Ovary (tissue), 9 donors: ENCODE results near the gene MYO1E. TPM values are rescaled to one million over a fixed set of nuclear protein-coding genes. Genes with fewer than 3 reads are reported as not detected.
"Not testable (repeated sequence)": the region's sequence is repeated elsewhere in the genome, so short reads cannot be mapped to it uniquely, and the experiment has no call there.

Experiments
- DNase-seq, 5 donors: peaks; one replicate each; pipeline ENCODE4 v3.0.0-alpha.2; 2019 to 2020
- H3K27ac ChIP-seq, 2 donors: fragments of 200-600 bp; one replicate each; pipeline versions ENCODE4 v1.5.1 to v1.8.0; 2019 to 2022
- H3K27me3 ChIP-seq: fragments of 200-600 bp; one replicate; pipeline ENCODE4 v1.8.0; 2022
- H3K36me3 ChIP-seq: fragments of 200-600 bp; sonication (generic); one replicate; pipeline ENCODE4 v1.5.1; 2019
- H3K4me1 ChIP-seq: one replicate; pipeline ENCODE4 v1.8.1; 2013; ENCODE audit warnings: mild to moderate bottlenecking, moderate library complexity; ENCODE audit not compliant: insufficient read depth
- H3K4me3 ChIP-seq: fragments of 200-600 bp; sonication (generic); one replicate; pipeline ENCODE4 v1.5.1; 2017
- H3K9me3 ChIP-seq, 2 donors: fragments of 200-600 bp in 1 of 2; sonication (generic) in 1 of 2; one replicate each; pipeline versions ENCODE4 v1.5.1 to v1.8.1; 2013 to 2019; ENCODE audit warnings: mild to moderate bottlenecking in 1 of 2, moderate library complexity in 1 of 2
- CTCF ChIP-seq, 3 donors: fragments of 450-650 bp in 2 of 3; fragments of 200-600 bp in 1 of 3; IDR thresholded peaks; one replicate each; pipeline versions ENCODE4 v1.5.1 to v1.8.0; 2016 to 2022; ENCODE audit warnings: antibody characterized with exemption in 3 of 3, mild to moderate bottlenecking in 1 of 3
- EP300 ChIP-seq: sonication (generic); formaldehyde crosslinking; IDR thresholded peaks from one replicate; pipeline ENCODE4 v1.6.1; 2017; ENCODE audit warnings: antibody characterized with exemption
- POLR2A ChIP-seq: fragments of 450-650 bp; IDR thresholded peaks from one replicate; pipeline ENCODE4 v1.6.1; 2017; ENCODE audit warnings: antibody characterized with exemption, mild to moderate bottlenecking, moderate library complexity
- WGBS, 3 donors: extraction: QIAGEN DNeasy Blood & Tissue Kit in 1 of 3; methylation state at CpG; one replicate each; pipeline versions ENCODE4 v1.1.5 to v1.1.7; 2013 to 2017; 5-methylcytosine and 5-hydroxymethylcytosine counted together
- intact Hi-C, 4 donors: fragments of 100-400 bp; cut with DNase I; formaldehyde crosslinking; loops; one replicate each; pipeline versions ENCODE4 v1.11.0 to v1.15.1; 2022 to 2023
- polyA plus RNA-seq, 2 donors: library from polyadenylated mRNA; stranded (reverse); fragments of 200-250 nt in 1 of 2; fragments of 350-450 nt in 1 of 2; fragmentation: Illumina TruSeq in 1 of 2; extraction: RNeasy Lipid Tissue Mini Kit (QIAGEN cat#74804) in 1 of 2; gene quantifications; one replicate each; pipeline ENCODE4 v1.2.3, GENCODE V29; 2013 to 2014
- total RNA-seq, 7 donors: library from RNA; depleted of rRNA in 2 of 7; stranded (reverse); fragments of >200 nt in 2 of 7; fragmentation: NEBNext Ultra II Directional in 3 of 7; extraction: Animal tissue kit (Norgen Biotek cat#: 25700) in 3 of 7; gene quantifications; one replicate each; pipeline versions ENCODE4 v1.1.0 to v1.2.4, GENCODE V29; 2016 to 2023
- donor health status: DM: no; HTN: no; CAD: no; lungs with moderate emphysema.
- donor health status: DM: no; HTN: no; CAD: no.
- donor health status: Bipolar disorder and iron deficiency.
- donor health status: DM: yes; HTN: yes; CAD: no.
- donor health status: DM: no; HTN: no; CAD: no.
- donor health status: DM: yes; HTN: yes; CAD: no.

MYO1E gene
- total and polyA plus RNA-seq, 9 donors = 11.6 to 96.0 (median 44.8) TPM

- TF ChIP-seq POLR2A (no peak), EP300 (no peak), CTCF (IDR thresholded peaks at IDR 0.05) (no peak)
- Histone ChIP-seq H3K9me3 (no peaks in the 10 kb centered on the region), H3K27ac (no peak overlapping the region), H3K27me3 (no peaks in the 10 kb centered on the region), H3K36me3 (no peaks in the 10 kb centered on the region), H3K4me1 (no peaks in the 10 kb centered on the region), H3K4me3 (no peak overlapping the region)
- 20 to 31% (median 23%) methylated on average over 2 of the region's 2 CpGs for WGBS, 3 donors
- peak in 2 of 5 donors; percentile 18 to 52 for DNase-seq
- intact Hi-C loops = no loop called here
Observed at GRCh38 chr15:59150185-59150584, 222.5 kb downstream of the MYO1E start.

GRCh38 chr15:59148153-59148833, 224.4 kb downstream of the MYO1E start:
- intact Hi-C loops = no loop called here
- WGBS, 3 donors = 3 to 11% (median 3%) methylated on average over 2 of the region's 2 CpGs
- TF ChIP-seq POLR2A (no peak), EP300 (no peak), CTCF (IDR thresholded peaks at IDR 0.05) (no peak)
- Histone ChIP-seq H3K27me3 (no peaks in the 10 kb centered on the region), H3K36me3 (no peaks in the 10 kb centered on the region), H3K4me1 (no peaks in the 10 kb centered on the region), H3K27ac (no peak overlapping the region), H3K9me3 (no peaks in the 10 kb centered on the region), H3K4me3 (no peak overlapping the region)
- DNase-seq = no peak

GRCh38 chr15:59147666-59148065, 225.0 kb downstream of the MYO1E start:
- TF ChIP-seq POLR2A = no peak
- TF ChIP-seq CTCF (IDR thresholded peaks at IDR 0.05) = no peak
- TF ChIP-seq EP300 = no peak
- H3K4me1 ChIP-seq = no peaks in the 10 kb centered on the region
- WGBS, 3 donors = 82 to 92% (median 84%) methylated on average over 5 of the region's 5 CpGs
- no peaks in the 10 kb centered on the region for H3K9me3 ChIP-seq
- H3K4me3 ChIP-seq = no peak overlapping the region
- no peak for DNase-seq
- no peaks in the 10 kb centered on the region for H3K36me3 ChIP-seq
- H3K27ac ChIP-seq = no peak overlapping the region
- intact Hi-C loops = no loop called here
- no peaks in the 10 kb centered on the region for H3K27me3 ChIP-seq

GRCh38 chr15:59144594-59144993, 228.1 kb downstream of the MYO1E start:
- H3K27me3 ChIP-seq, H3K4me3 ChIP-seq, DNase-seq, H3K36me3 ChIP-seq, H3K4me1 ChIP-seq, H3K9me3 ChIP-seq, intact Hi-C loops, H3K27ac ChIP-seq: not testable (repeated sequence)
- WGBS, 3 donors = 85 to 92% (median 87%) methylated on average over 10 of the region's 10 CpGs

GRCh38 chr15:59143281-59143680, 229.4 kb downstream of the MYO1E start:
- Histone ChIP-seq H3K9me3 (no peaks in the 10 kb centered on the region), H3K27me3 (no peaks in the 10 kb centered on the region), H3K27ac (no peak overlapping the region), H3K4me3 (no peak overlapping the region), H3K36me3 (no peaks in the 10 kb centered on the region), H3K4me1 (no peaks in the 10 kb centered on the region)
- 95 to 96% (median 96%) methylated on average over 5 of the region's 5 CpGs for WGBS, 3 donors
- intact Hi-C loops = no loop called here
- TF ChIP-seq POLR2A (no peak), CTCF (IDR thresholded peaks at IDR 0.05) (no peak), EP300 (no peak)
- DNase-seq = no peak
